BLaER1 treated with 17β-estradiol and CSF1 and Interleukin-3, amounts not matched to agents 10 nM and 100 nM (cell line): ENCODE measurements around the gene FERMT1.
"Not testable (repeated sequence)": the region's sequence is repeated elsewhere in the genome, so short reads cannot be mapped to it uniquely, and the experiment has no call there.

ENCODE experiments used
- H3K27ac ChIP-seq, 11 experiments: shearing (Covaris generic); formaldehyde crosslinking; 2 replicates each; pipeline ENCODE4 v1.8.1; 2022
- H3K27me3 ChIP-seq, 11 experiments: shearing (Covaris generic); formaldehyde crosslinking; 2 replicates each; pipeline ENCODE4 v1.8.1; 2022
- H3K36me3 ChIP-seq, 11 experiments: shearing (Covaris generic); formaldehyde crosslinking; 2 replicates each; pipeline ENCODE4 v1.8.1; 2022
- H3K4me1 ChIP-seq, 10 experiments: shearing (Covaris generic); formaldehyde crosslinking; 2 replicates each; pipeline ENCODE4 v1.8.1; 2022
- H3K4me2 ChIP-seq, 11 experiments: shearing (Covaris generic); formaldehyde crosslinking; 2 replicates each; pipeline ENCODE4 v1.8.1; 2022
- H3K4me3 ChIP-seq, 10 experiments: shearing (Covaris generic); formaldehyde crosslinking; 2 replicates each; pipeline ENCODE4 v1.8.1; 2022
- H3K9ac ChIP-seq, 11 experiments: shearing (Covaris generic); formaldehyde crosslinking; 2 replicates each; pipeline ENCODE4 v1.8.1; 2022
- H3K9me3 ChIP-seq, 11 experiments: shearing (Covaris generic); formaldehyde crosslinking; replicated peaks in 1 of 11; 2 replicates each; pipeline ENCODE4 v1.8.1; 2022
- H4K20me1 ChIP-seq, 11 experiments: shearing (Covaris generic); formaldehyde crosslinking; 2 replicates each; pipeline ENCODE4 v1.8.1; 2022
- Cebpa-rat ChIP-seq, 11 experiments: shearing (Covaris generic); IDR thresholded peaks; 2 replicates each; pipeline ENCODE4 v1.8.1; 2022

Gene FERMT1

GRCh38 chr20:6122111-6122872, 538 bp downstream of the FERMT1 start:
- Histone ChIP-seq H3K4me2 (peak overlapping the region; percentile 90 to 99 (median 97)), H3K36me3 (peaks cover 0 to 20% (median 8%) of the 10 kb centered on the region in 11 experiments; a peak in 12 of 22 replicates), H3K4me1 (peaks cover 10 to 39% (median 33%) of the 10 kb centered on the region in 10 experiments), H3K9ac (peak overlapping the region; percentile 52 to 86 (median 82); a peak in 21 of 22 replicates), H3K9me3 (peaks cover 0 to 5% (median 0%) of the 10 kb centered on the region in 11 experiments; a peak in 2 of 22 replicates), H3K27me3 (peaks cover 0 to 13% (median 8%) of the 10 kb centered on the region in 11 experiments; a peak in 14 of 22 replicates), H3K4me3 (peak overlapping the region; percentile 56 to 77 (median 69)), H3K27ac (peak overlapping the region in 10 of 11 experiments; percentile 35 to 83 (median 80); a peak in 20 of 22 replicates), H4K20me1 (no peaks in the 10 kb centered on the region)
- no peak for TF ChIP-seq Cebpa-rat (IDR thresholded peaks at IDR 0.05)

GRCh38 chr20:6121504-6121903, 1.3 kb downstream of the FERMT1 start:
- Histone ChIP-seq H3K9me3 (peaks cover 0 to 5% (median 0%) of the 10 kb centered on the region in 11 experiments; a peak in 4 of 22 replicates), H3K27ac (no peak overlapping the region), H4K20me1 (no peaks in the 10 kb centered on the region), H3K4me3 (peak overlapping the region in 2 of 10 experiments; percentile 65 to 72; a peak in 2 of 20 replicates), H3K4me1 (peaks cover 10 to 39% (median 33%) of the 10 kb centered on the region in 10 experiments), H3K9ac (peak overlapping the region in 3 of 11 experiments; percentile 82 to 85 (median 84); a peak in 5 of 22 replicates), H3K27me3 (peaks cover 0 to 13% (median 8%) of the 10 kb centered on the region in 11 experiments; a peak in 14 of 22 replicates), H3K36me3 (peaks cover 0 to 27% (median 10%) of the 10 kb centered on the region in 11 experiments; a peak in 14 of 22 replicates), H3K4me2 (peak overlapping the region in 10 of 11 experiments; percentile 90 to 99 (median 96); a peak in 18 of 22 replicates)
- no peak for TF ChIP-seq Cebpa-rat (IDR thresholded peaks at IDR 0.05)

- Histone ChIP-seq H3K9me3 (peaks cover 3 to 12% (median 7%) of the 10 kb centered on the region in 11 experiments; a peak in 21 of 22 replicates), H3K9ac (peak overlapping the region in 1 of 11 experiments; percentile 29; a peak in 2 of 22 replicates), H3K4me3 (no peak overlapping the region), H4K20me1 (no peaks in the 10 kb centered on the region), H3K4me2 (peak overlapping the region in 8 of 11 experiments; percentile 2 to 99 (median 94); a peak in 12 of 22 replicates), H3K36me3 (peaks cover 3 to 37% (median 20%) of the 10 kb centered on the region in 11 experiments; a peak in 21 of 22 replicates), H3K4me1 (peaks cover 10 to 39% (median 33%) of the 10 kb centered on the region in 10 experiments), H3K27me3 (peaks cover 0 to 13% (median 8%) of the 10 kb centered on the region in 11 experiments; a peak in 14 of 22 replicates), H3K27ac (no peak overlapping the region)
- no peak for TF ChIP-seq Cebpa-rat (IDR thresholded peaks at IDR 0.05)
These were observed 2.3 kb downstream of the FERMT1 start for GRCh38 chr20:6120491-6120988.

GRCh38 chr20:6116758-6117157, 6.1 kb downstream of the FERMT1 start:
- Histone ChIP-seq H3K9me3 (peaks cover 34 to 48% (median 42%) of the 10 kb centered on the region in 11 experiments), H3K4me1 (peaks cover 0 to 17% (median 16%) of the 10 kb centered on the region in 10 experiments; a peak in 16 of 20 replicates), H3K27me3 (peaks cover 0 to 2% (median 0%) of the 10 kb centered on the region in 11 experiments; a peak in 3 of 22 replicates), H3K4me3 (no peak overlapping the region), H4K20me1 (no peaks in the 10 kb centered on the region), H3K9ac (no peak overlapping the region), H3K36me3 (peaks cover 23 to 75% (median 53%) of the 10 kb centered on the region in 11 experiments), H3K27ac (no peak overlapping the region), H3K4me2 (no peak overlapping the region)
- no peak for TF ChIP-seq Cebpa-rat (IDR thresholded peaks at IDR 0.05)

GRCh38 chr20:6115221-6115895, 7.5 kb downstream of the FERMT1 start:
- TF ChIP-seq Cebpa-rat (IDR thresholded peaks at IDR 0.05), result no peak
- no peak overlapping the region for H3K9ac ChIP-seq
- no peak overlapping the region for H3K27ac ChIP-seq
- H3K36me3 ChIP-seq, result peaks cover 23 to 89% (median 65%) of the 10 kb centered on the region in 11 experiments
- H4K20me1 ChIP-seq, result no peaks in the 10 kb centered on the region
- no peak overlapping the region for H3K4me3 ChIP-seq
- H3K27me3 ChIP-seq, result 0 out of 22 replicates have a peak, but pooled peaks cover 0 to 2% (median 0%) of the 10 kb centered on the region in 11 experiments
- H3K9me3 ChIP-seq, result peaks cover 34 to 49% (median 42%) of the 10 kb centered on the region in 11 experiments
- no peak overlapping the region for H3K4me2 ChIP-seq
- peaks cover 0 to 3% (median 2%) of the 10 kb centered on the region in 10 experiments; a peak in 11 of 20 replicates for H3K4me1 ChIP-seq

GRCh38 chr20:6114696-6115095, 8.1 kb downstream of the FERMT1 start:
- peaks cover 23 to 95% (median 71%) of the 10 kb centered on the region in 11 experiments for H3K36me3 ChIP-seq
- H3K9ac ChIP-seq, result no peak overlapping the region
- H3K9me3 ChIP-seq, result peaks cover 34 to 49% (median 42%) of the 10 kb centered on the region in 11 experiments

GRCh38 chr20:6113951-6114350, 8.9 kb downstream of the FERMT1 start:
- Histone ChIP-seq H3K27ac (no peak overlapping the region), H3K4me3 (no peak overlapping the region), H3K27me3 (0 out of 22 replicates have a peak, but pooled peaks cover 0 to 2% (median 0%) of the 10 kb centered on the region in 11 experiments), H4K20me1 (no peaks in the 10 kb centered on the region), H3K9me3 (peaks cover 34 to 49% (median 42%) of the 10 kb centered on the region in 11 experiments), H3K4me2 (no peak overlapping the region), H3K4me1 (no peaks in the 10 kb centered on the region), H3K9ac (no peak overlapping the region), H3K36me3 (peaks cover 23 to 97% (median 79%) of the 10 kb centered on the region in 11 experiments)
- TF ChIP-seq Cebpa-rat (IDR thresholded peaks at IDR 0.05), result no peak

More at GRCh38 chr20:6114696-6115095, 8.1 kb downstream of the FERMT1 start:
- TF ChIP-seq Cebpa-rat (IDR thresholded peaks at IDR 0.05), result no peak
- Histone ChIP-seq H3K4me2 (no peak overlapping the region), H3K27ac (no peak overlapping the region), H4K20me1 (no peaks in the 10 kb centered on the region), H3K4me3 (peak overlapping the region in 2 of 10 experiments; percentile 5 to 16; a peak in 2 of 20 replicates), H3K27me3 (0 out of 22 replicates have a peak, but pooled peaks cover 0 to 2% (median 0%) of the 10 kb centered on the region in 11 experiments), H3K4me1 (no peaks in the 10 kb centered on the region)

GRCh38 chr20:6112965-6113364, 9.9 kb downstream of the FERMT1 start:
- not testable (repeated sequence) for H3K9ac ChIP-seq, H3K4me2 ChIP-seq, H3K27me3 ChIP-seq, H3K4me3 ChIP-seq, H4K20me1 ChIP-seq, H3K4me1 ChIP-seq, H3K27ac ChIP-seq
- Histone ChIP-seq H3K9me3 (peaks cover 34 to 49% (median 39%) of the 10 kb centered on the region in 11 experiments), H3K36me3 (peaks cover 23 to 97% (median 82%) of the 10 kb centered on the region in 11 experiments)
